IPS-NIHi11 (cell line): ENCODE results near the gene SPAG9.
"Not testable (repeated sequence)": the region's sequence is repeated elsewhere in the genome, so short reads cannot be mapped to it uniquely, and the experiment has no call there.

ENCODE experiments used
- DNase-seq: peaks from one replicate; pipeline ENCODE4 v3.0.0; 2012; ENCODE audit warnings: mixed read lengths, low spot score

The SPAG9 gene

DNA sequence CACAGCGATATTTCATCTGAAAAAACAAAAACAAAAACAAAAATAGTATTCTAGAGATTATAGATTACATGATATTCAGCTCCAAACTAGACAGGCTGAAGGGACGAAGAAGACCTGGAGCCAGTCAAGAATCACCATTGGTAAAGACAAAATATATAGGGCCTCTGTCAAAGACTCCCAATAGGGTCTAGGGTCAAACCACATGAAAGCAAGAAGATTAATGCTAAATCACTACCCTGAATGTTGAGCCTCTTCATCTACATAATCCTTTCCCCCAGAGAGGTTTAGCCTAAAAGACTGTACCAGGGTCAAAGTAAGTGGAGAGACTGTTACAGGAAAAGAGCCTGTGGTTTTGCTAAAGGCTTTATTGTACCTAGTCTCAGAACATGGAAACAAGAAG lies 21.9 kb upstream of the SPAG9 start:
- DNase-seq = no peak

DNA sequence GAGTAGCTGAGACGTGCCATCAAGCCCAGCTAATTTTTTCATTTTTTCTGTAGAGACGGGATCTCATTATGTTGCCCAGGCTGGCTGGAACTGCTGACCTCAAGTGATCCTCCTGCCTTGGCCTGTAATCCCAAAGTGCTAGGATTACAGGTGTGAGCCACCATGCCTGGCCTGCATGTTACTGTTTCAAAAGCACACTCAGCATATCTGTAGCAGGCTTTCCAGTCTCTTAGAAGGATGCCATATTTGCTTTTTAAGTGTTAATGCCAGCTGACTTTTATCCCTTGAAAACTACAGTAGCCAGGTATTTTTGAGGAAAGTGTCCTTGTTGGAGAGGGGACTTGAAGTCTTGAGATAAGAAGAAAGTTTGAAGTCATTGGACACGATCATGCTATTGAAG lies 15.3 kb upstream of the SPAG9 start:
- no peak for DNase-seq

DNA sequence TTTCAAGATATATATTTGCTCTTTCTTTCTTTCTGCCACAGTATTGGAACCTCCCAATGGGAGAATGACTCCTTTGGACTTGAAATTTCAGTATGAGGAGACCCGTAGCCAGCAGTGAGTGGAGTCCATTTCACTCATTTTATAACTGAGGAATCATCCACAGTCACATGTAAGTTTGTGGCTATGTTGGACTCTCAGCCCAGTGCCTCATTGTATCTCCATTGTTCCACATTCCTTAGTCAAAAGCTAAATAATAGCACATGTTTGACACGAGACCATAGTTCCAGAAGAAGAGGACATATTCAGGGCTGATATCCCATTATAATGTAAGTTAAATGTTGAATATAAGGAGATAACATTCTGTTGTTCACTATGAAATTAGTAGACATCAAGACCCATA lies 12.7 kb upstream of the SPAG9 start:
- DNase-seq = no peak

DNA sequence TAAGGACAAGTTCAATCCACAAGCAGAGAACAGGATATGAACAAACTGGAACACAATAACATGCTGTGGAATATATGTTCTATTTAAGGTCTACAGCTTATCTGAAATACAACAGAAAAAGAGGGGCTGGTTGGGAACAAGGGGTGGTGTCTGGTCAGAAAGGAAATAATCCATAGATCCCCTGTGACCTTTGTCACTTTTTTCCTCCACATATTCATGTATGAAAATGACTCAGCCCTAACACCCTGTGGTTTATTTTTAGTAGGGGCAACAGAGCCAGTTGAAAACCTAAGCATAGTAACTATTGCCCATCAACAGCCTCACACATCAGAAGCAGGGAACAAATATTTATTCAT lies 12.3 kb upstream of the SPAG9 start:
- DNase-seq = no peak

DNA sequence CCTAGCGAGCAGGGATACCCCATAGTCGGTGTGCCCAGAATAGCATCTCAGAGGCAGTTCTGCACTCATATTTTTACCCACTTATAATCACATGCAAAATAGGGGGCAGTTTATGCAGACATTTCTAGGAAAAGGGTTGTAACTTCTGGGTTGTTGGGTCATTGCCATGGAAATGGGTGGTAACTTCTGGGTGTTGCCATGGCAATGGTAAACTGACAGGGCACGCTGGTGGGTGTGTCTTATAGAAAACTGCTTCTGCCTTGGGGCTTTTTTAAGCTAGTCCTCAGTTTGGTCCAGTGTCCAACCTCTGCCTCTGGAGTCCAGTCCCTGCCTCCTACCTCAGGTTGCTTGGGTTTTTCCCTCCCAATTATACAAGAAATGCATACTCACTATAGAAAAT lies 7.4 kb upstream of the SPAG9 start:
- no peak for DNase-seq

DNA sequence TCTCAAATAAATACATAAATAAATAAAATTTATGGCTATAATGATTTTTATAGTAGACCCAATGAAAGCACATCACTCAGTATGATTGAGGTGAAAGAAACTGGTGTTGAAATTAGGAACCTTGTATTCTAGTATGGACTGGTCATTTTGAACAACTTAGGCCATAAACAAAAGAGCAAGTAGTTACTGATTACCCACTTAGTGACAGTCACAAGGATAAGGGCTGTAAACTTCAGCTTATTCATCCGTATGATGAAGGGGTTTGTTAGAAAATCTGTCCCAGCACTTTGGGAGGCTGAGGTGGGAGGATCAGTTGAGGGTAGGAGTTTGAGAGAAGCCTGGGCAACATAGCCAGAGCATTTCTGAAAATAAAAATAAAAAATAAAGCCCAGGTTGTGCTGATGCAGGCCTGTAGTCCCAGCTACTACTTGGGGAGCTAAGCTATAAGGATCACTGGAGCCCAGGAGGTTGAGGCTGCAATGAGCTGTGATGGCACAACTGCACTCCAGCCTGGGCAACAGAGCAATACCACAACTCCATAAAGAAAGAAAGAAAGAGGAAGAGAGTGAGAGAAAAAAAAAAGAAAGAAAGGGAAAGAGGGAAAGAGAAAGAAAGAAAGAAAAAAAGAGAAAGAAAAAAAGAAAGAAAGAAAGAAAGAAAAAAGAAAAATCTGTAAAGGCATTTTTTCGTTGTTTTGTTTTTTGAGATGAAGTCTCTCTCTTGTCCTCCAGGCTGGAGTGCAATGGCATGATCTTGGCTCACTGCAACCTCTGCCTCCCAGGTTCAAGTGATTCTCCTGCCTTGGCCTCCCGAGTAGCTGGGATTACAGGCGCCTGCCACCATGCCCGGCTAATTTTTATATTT lies 4.2 kb upstream of the SPAG9 start:
- DNase-seq = no peak

DNA sequence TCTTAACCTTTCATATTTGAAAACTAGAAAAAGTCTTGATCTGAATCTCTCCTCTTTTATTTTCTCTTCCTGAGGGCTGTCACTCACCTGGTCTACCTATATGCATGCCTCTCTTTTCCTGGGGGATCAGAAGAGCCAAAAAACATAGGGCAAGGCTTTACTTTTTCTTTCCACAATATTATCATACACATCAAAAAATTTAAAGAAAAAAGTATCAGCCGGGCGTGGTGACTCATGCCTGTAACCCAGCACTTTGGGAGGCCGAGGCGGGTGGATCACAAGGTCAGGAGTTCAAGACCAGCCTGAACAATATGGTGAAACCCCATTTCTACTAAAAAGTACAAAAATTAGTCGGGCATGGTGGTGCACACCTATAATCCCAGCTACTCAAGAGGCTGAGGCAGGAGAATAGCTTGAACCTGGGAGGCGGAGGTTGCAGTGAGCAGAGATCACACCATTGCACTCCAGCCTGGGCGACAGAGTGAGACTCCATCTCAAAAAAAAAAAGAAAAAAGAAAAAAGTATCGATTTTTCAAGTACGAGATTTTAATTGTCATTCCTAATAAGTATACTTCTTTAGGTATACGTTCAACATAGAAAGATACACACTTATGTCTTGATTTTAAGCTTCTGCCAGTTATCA lies 1.9 kb upstream of the SPAG9 start:
- DNase-seq = not testable (repeated sequence)

DNA sequence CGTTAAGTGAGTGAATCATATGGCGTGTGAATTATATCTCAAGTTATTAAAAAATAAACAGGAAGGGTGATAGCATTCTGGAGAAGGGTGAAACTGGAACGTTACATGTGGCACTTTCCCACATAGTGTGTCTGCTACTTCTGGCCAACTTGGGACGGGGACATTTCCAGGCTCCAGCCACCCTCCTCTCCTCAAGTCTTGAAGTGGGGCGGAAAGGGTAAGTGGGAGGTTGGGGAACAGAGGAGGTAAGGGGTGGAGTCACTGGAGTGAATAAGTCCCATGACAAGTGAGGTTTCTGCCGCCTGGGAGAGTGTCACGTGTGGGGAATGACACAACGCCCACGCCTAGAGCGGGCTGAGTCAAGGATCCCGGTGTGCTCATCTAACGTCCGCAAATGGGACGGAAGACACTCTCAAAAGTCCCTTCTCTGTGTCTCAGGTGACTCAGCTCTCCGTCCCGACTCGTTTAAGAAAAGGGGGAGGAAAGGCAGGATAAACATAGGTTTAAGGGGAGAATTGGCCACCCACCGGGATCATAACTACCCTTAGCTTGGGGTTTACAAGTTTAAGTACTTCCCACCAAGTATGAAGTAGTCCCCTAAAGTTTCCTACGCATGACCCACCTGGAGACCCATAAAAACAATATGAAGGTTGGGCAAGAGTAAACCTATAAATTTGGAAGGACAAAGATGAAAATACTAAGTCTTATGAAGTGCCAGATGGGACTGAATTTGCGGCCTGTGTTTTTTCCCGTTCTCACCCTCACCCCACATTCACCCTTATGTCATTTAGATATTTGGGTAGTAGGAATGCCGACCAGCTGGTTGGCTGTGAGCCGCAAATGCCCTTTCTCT lies 1.2 kb upstream of the SPAG9 start:
- DNase-seq = peak; percentile 70

DNA sequence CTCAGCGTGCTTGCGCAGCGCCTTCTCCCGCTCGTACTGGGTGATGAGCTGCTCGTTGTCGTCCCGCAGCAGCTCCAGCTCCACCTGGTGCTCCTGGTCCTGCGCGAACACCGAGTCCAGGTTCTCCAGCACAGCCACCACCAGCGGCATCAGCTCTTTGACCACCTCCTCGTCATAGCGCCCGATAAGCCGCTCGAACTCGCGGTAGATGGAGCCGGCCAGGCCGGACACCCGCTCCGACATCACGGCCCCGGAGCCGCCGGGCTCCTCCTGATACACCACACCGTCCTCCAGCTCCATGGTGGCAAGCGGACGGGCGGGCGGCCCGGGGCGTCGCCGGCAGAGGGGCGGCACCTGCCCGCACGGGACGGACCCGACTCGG lies 320 bp downstream of the SPAG9 start:
- DNase-seq = peak; percentile 60

DNA sequence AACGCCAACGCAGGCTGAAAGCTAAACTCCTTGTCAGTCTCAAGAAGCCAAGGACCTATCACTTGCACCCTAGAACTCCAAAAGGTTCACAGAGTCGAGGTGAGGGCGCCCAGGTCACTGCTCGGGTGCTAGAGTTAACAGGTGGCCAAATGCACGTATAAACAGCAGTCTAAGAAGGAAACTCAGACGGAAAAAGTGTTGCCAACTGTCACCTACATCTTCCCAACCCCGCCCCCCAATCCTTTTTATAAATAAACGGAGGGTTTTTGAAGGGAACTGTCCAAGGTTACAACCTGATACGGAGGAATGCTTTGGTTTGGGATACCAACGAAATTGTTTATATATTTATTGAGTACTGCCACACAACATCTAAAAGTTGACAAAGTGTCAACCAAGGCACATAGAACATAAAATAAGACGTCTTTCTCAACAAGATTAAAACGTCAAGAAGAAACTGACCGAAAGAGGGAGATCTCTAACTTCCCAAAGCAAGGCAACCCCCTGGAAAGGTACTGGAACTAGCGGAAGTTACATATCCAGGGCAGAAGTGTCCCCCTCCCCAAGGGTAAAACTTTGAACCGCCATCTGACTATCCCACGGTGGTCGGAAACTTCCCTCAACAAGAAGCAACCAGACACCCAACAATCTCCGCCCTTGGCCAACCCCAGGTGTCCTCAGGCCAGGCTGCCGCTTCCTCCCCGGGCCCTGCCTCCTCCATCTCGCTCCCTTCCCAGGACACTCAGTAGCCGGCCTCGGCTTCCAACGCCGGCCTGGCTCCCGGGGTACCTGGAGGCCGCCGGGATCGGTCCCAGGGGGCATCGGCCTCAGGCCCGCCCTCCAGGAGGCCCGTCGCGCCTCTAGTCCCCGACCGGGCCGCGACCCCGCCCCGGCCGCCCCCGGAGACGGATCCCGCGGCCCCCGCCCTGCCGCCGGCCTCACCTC lies 982 bp downstream of the SPAG9 start:
- DNase-seq = peak; percentile 49

DNA sequence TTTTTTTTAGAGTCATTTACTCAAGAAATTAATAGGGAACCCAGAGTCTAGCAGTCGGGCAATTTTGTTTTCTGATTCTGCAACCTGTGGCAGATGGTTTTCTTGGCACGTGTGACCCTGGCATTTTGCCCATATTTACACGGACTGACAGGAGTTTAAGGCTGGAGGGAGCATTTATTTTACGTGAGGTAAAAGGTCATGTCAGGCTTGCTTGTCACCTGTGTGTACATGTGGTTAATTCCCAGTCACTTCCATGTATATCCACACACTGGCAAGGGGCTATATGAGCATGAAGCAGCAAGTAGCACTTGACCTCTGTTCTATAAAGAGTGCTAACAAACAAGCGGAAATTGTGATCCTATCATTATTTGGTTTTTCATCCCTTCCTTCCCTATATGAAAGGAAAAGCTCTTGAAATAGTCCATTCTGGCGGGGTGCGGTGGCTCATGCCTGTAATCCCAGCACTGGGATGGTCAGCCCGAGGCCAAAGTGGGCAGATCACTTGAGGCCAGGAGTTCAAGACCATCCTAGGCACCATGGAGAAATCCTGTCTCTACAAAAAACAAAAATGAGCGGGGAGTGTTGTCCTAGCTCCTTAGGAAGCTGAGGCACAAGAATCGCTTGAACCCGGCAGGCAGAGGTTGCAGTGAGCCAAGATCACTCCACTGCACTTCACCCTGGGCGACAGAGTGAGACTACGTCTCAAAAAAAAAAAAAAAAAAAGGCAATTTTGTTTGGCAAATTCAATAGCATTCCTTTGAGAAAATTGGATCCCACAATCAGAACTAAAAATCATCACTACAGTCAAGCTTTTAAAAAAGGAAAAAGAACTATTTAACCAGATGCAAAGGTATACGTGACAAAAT lies 2.1 kb downstream of the SPAG9 start:
- no peak for DNase-seq

DNA sequence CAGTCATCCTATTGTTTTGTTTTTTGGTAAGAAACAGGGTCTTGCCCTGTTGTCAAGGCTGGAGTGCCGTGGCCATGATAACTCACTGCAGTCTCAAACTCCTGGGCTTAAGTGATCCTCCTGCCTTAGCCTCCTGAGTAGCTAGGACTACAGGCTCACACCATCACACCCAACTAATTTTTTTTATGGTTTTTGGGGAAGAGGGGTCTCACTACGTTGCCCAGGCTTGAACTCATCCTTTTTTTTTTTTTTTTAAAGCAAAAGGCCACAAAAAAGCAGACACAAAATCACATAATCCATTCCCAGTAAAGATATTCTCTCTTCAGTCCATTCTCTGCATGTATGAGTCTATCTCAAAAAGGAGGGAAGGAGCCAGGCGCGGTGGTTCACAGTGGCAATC lies 5.5 kb downstream of the SPAG9 start:
- DNase-seq = no peak

DNA sequence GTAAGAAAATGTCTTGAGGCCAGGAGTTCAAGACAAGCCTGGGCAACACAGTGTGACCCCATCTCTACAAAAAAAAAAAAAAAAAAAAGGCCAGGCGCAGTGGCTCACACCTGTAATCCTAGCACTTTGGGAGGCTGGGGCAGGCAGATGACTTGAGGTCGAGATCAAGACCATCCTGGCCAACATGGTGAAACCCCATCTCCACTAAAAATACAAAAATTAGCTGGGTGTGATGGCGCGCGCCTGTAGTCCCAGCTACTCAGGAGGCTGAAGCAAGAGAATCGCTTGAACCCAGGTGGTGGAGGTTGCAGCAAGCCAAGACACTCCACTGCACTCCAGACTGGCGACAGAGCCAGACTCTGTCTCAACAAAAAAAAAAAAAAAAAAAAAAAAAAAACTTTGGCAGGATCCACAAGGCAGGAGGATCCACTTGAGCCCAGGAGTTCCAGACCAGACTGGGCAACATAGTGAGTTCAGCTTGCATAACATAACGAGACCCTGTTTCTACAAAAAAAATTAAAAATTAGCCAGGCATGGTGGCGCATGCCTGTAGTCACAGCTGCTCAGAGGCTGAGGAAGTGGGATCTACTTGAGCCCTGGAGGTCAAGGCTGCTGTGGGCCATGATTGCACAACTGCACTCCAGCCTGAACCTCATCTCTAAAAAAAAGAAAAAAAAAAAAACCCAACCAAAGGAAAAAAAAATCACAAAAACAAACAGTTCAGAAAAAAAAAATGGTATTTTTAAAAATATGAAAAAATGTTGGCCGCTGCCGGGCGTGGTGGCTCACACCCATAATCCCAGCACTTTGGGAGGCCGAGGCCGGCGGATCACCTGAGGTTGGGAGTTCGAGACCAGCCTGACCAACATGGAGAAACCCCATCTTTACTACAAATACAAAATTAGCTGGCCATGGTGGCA lies 8.1 kb downstream of the SPAG9 start:
- DNase-seq = not testable (repeated sequence)

DNA sequence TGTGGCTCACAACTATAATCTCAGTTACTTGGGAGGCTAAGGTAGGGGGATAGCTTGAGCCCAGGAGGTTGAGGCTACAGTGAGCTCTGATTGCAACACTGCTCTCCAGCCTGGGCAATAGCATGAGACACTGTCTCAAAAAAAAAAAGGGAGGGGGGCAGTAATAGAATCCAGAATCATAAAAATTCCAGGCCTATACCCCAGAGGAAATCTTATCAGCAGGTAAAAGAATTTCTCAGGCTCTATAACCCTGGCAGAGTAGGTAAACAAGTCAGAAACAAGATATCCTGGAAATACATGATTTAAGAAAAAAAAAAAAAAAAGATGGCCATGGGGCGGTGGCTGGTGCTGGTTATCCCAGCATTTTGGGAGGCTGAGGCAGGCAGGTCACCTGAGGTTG lies 12.9 kb downstream of the SPAG9 start:
- DNase-seq = no peak

DNA sequence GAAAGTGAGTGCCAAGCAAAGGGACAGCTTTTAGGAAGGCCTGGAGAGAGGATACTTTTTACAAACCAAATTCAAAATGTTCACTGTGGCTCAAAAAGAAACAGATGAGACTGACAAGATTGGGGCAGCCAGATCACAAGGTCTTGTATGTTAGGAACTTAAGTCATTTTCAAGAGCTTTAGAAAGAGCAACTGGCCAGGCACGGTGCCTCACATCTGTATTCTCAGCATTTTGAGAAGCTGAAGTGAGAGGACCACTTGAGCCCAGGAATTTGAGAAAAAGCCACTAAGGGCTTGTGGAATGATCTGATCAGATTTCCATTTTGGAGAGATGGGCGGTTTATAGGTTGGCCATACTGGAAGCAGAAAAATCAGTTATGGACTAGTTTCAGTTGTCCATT lies 17.2 kb downstream of the SPAG9 start:
- no peak for DNase-seq

DNA sequence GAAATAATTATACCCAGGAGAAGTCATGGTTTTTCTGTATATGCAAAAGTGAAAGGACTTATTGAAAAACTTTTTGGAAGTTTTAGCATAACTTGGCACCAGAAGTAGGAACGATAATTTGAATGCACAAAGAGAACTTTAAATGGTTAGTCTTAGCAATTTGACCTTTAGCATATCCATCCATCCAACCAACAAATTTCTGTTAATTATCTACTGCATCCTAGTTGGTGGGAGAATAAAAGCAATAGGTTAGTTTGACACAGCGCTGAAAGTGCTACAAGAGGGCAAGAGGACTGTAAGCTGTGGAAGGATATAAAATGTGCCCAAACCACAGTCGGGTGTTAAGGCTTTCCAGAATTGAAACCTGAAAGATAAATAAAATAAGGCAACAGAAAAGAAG lies 17.6 kb downstream of the SPAG9 start:
- DNase-seq = no peak

DNA sequence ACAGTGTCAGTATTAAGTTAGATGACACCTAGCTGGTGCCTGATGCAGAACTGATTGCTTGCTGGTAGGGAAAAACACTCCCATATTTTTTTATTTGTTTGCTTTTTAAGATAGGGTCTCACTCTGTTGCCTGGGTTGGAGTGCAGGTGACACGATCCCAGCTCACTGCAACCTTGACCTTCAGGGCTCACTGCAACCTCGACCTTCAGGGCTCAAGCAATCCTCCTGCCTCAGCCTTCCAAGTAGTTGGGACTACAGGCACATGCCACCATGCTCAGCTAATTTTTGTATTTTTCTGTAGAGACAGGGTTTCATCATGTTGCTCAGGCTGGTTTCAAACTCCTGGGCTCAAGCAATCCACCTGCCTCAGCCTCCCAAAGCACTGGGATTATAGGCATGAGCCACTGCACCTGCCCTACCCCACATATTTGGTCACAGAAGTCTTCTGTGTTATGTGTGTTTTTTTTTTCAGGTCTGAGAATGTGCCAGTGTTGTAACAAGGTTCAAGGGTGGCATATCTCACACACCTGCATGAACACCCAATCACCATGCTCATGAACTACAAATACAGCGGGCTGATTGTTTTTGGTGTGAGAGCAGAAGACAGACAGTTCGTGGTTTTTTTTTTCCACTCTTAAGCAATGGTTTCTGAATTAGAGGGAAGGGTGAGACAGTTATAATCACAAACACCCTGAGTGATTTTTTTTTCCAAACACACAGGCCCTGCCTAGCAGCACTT lies 22.8 kb downstream of the SPAG9 start:
- no peak for DNase-seq

DNA sequence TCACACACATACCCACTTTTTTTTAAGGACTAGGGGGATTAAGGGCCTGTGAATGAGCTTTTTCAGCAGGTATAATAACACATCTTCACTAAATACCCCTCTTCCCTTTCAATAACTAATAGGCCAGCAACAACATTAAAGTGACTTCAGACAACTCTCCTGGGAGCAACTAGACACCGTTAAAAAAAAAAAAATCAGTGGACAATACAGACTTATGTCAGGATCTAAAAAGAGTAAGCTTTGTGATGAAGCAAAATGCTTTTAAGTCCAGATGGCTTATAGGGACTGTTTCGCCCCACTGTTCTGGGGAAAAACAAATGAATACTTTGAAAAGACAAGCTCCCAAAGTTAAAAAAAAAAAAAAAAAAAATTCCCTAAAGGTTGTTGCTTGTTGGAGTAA lies 29.0 kb downstream of the SPAG9 start:
- DNase-seq = no peak

DNA sequence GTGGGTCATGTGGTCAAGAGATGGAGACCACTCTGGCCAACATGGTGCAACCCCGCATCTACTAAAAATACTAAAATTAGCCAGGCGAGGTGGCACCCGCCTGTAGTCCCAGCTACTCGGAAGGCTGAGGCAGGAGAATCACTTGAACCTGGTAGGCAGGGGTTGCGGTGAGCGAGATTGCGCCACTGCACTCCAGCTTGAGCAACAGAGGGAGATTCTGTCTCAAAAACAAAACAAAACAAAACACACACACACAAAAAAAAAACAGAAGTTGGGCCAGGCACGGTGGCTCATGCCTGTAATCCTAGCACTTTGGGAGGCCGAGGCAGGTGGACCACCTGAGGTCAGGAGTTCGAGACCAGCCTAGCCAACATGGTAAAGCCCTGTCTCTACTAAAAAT lies 31.8 kb downstream of the SPAG9 start:
- not testable (repeated sequence) for DNase-seq
